Liver (tissue), 9 donors: ENCODE measurements around the gene FAM83C. TPM values are rescaled to one million over a fixed set of nuclear protein-coding genes. Genes with fewer than 3 reads are reported as not detected.

ENCODE experiments used
- DNase-seq: peaks from one replicate; pipeline ENCODE4 v3.0.0-alpha.2; 2017; ENCODE audit warnings: low spot score
- H3K27ac ChIP-seq, 2 donors: one replicate each; pipeline ENCODE4 v1.7.0; 2013; ENCODE audit warnings: inconsistent platforms in 2 of 2, low read length in 2 of 2, control low read depth in 1 of 2, low read depth in 1 of 2, mild to moderate bottlenecking in 1 of 2
- H3K27me3 ChIP-seq, 4 donors: one replicate each; pipeline versions ENCODE4 v1.6.1 to v1.7.0; 2013; ENCODE audit warnings: low read length in 3 of 4, inconsistent platforms in 1 of 4, mild to moderate bottlenecking in 1 of 4, moderate library complexity in 1 of 4; ENCODE audit not compliant: control insufficient read depth in 4 of 4, insufficient read depth in 4 of 4
- H3K36me3 ChIP-seq, 4 donors: one replicate each; pipeline versions ENCODE4 v1.6.1 to v1.7.0; 2013; ENCODE audit warnings: low read length in 3 of 4, mild to moderate bottlenecking in 3 of 4, low read depth in 1 of 4, moderate library complexity in 1 of 4; ENCODE audit not compliant: control insufficient read depth in 4 of 4, insufficient read depth in 3 of 4
- H3K4me1 ChIP-seq, 4 donors: one replicate each; pipeline versions ENCODE4 v1.6.1 to v1.7.0; 2013; ENCODE audit warnings: low read length in 3 of 4, mild to moderate bottlenecking in 3 of 4, moderate library complexity in 1 of 4; ENCODE audit not compliant: control insufficient read depth in 4 of 4, insufficient read depth in 4 of 4
- H3K4me3 ChIP-seq, 3 donors: one replicate each; pipeline versions ENCODE4 v1.6.1 to v1.7.0; 2013; ENCODE audit warnings: low read length in 3 of 3, control low read depth in 1 of 3, low read depth in 1 of 3, mild to moderate bottlenecking in 1 of 3
- H3K9ac ChIP-seq, 2 donors: one replicate each; pipeline ENCODE4 v1.7.0; 2013; ENCODE audit warnings: low read length in 2 of 2, mild to moderate bottlenecking in 2 of 2, moderate library complexity in 2 of 2, control low read depth in 1 of 2, low read depth in 1 of 2
- H3K9me3 ChIP-seq, 4 donors: one replicate each; pipeline versions ENCODE4 v1.6.1 to v1.7.0; 2013; ENCODE audit warnings: low read length in 3 of 4; ENCODE audit not compliant: control insufficient read depth in 4 of 4
- ATF3 ChIP-seq: IDR thresholded peaks from 2 replicates; pipeline ENCODE4 v1.6.1; 2016; ENCODE audit warnings: antibody characterized with exemption
- EGR1 ChIP-seq, 2 donors: IDR thresholded peaks; 2 replicates each; pipeline ENCODE4 v1.6.1; 2016 to 2018; ENCODE audit warnings: antibody characterized with exemption in 2 of 2, low read depth in 2 of 2
- FOXA1 ChIP-seq: IDR thresholded peaks from 2 replicates; pipeline ENCODE4 v1.6.1; 2016; ENCODE audit warnings: antibody characterized with exemption
- FOXA2 ChIP-seq: IDR thresholded peaks from 2 replicates; pipeline ENCODE4 v1.6.1; 2016; ENCODE audit warnings: antibody characterized with exemption
- HNF4G ChIP-seq: IDR thresholded peaks from 2 replicates; pipeline ENCODE4 v1.6.1; 2016; ENCODE audit warnings: antibody characterized with exemption
- JUND ChIP-seq, 2 donors: IDR thresholded peaks; 2 replicates each; pipeline ENCODE4 v1.6.1; 2016; ENCODE audit warnings: antibody characterized with exemption in 2 of 2
- NR2F2 ChIP-seq: IDR thresholded peaks from 2 replicates; pipeline ENCODE4 v1.6.1; 2016; ENCODE audit warnings: antibody characterized with exemption
- RAD21 ChIP-seq, 2 donors: IDR thresholded peaks; 2 replicates each; pipeline ENCODE4 v1.6.1; 2016; ENCODE audit warnings: antibody characterized with exemption in 2 of 2, mild to moderate bottlenecking in 2 of 2
- REST ChIP-seq: IDR thresholded peaks from 2 replicates; pipeline ENCODE4 v1.6.1; 2016; ENCODE audit warnings: antibody characterized with exemption, mild to moderate bottlenecking
- RXRA ChIP-seq, 2 donors: IDR thresholded peaks; 2 replicates each; pipeline ENCODE4 v1.6.1; 2017 to 2018; ENCODE audit warnings: antibody characterized with exemption in 2 of 2, mild to moderate bottlenecking in 1 of 2
- SP1 ChIP-seq: IDR thresholded peaks from 2 replicates; pipeline ENCODE4 v1.6.1; 2018; ENCODE audit warnings: antibody characterized with exemption, mild to moderate bottlenecking
- YY1 ChIP-seq: IDR thresholded peaks from 2 replicates; pipeline ENCODE4 v1.6.1; 2016; ENCODE audit warnings: antibody characterized with exemption, mild to moderate bottlenecking
- WGBS: extraction: QIAGEN DNeasy Blood & Tissue Kit; methylation state at CpG from one replicate; pipeline ENCODE4 v1.1.7; 2013; 5-methylcytosine and 5-hydroxymethylcytosine counted together
- polyA plus RNA-seq, 2 donors: library from polyadenylated mRNA; stranded (reverse) in 1 of 2; unstranded in 1 of 2; fragments of 200-250 nt in 1 of 2; fragments of >200 nt in 1 of 2; fragmentation: Nextera tagmentation in 1 of 2; extraction: Ambion mirVana in 1 of 2; gene quantifications; one replicate each; pipeline versions ENCODE4 v1.2.1 to v1.2.3, GENCODE V29; 2013 to 2015
- total RNA-seq, 2 donors: library from RNA; depleted of rRNA; stranded (reverse); fragments of >200 nt; gene quantifications; one replicate each; pipeline ENCODE4 v1.2.3, GENCODE V29; 2014
- TF ChIP-seq, protein P1 (sequence below): IDR thresholded peaks from 2 replicates; pipeline ENCODE4 v1.6.1; 2016; ENCODE audit warnings: antibody characterized with exemption
- TF ChIP-seq, protein P2 (sequence below): fragments of 150-350 bp; IDR thresholded peaks from 2 replicates; pipeline ENCODE4 v1.5.1; 2017; ENCODE audit warnings: improper control_type of control experiment, low read depth, low read length; ENCODE audit not compliant: missing input control
- TF ChIP-seq, protein P3 (sequence below): IDR thresholded peaks from 2 replicates; pipeline ENCODE4 v1.6.1; 2016; ENCODE audit warnings: antibody characterized with exemption
- donor health status: healthy.
- donor health status: healthy.
- donor health status: healthy.
- donor health status: healthy.
- donor health status: healthy.

FAM83C gene
- total and polyA plus RNA-seq, 4 donors = 0.05 TPM; not detected in 3

DNA sequence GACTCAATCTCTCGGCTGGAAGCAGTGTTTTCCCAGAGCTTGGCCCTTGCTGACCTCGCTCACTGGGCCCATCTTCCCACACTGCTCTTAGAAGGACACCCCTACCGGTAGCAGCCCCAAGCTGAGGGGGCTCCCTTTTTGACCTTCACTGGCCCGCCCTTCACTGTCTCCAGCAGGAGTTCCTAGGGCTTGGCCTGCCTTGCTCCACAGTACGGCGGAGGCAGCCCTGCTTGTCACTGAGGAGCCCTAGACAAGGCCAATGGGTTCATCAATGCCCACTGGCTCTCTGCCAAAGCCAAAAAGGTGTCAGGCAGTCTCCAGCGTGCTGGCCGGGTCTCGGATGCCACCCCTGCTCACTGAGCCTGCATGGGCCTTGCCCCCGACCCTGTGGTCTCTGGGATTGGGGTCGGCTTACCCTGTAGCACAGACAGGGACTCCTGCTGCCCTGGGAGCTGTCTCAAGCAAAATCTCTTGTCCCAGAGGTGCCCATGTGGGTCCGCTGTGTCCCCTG, 16.4 kb downstream of the FAM83C start (continued):
- TF ChIP-seq, protein P1, sequence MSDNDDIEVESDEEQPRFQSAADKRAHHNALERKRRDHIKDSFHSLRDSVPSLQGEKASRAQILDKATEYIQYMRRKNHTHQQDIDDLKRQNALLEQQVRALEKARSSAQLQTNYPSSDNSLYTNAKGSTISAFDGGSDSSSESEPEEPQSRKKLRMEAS = no peak
- TF ChIP-seq RAD21 (IDR thresholded peaks at IDR 0.05) (no peak), JUND (IDR thresholded peaks at IDR 0.05) (no peak)
- TF ChIP-seq, protein P2, sequence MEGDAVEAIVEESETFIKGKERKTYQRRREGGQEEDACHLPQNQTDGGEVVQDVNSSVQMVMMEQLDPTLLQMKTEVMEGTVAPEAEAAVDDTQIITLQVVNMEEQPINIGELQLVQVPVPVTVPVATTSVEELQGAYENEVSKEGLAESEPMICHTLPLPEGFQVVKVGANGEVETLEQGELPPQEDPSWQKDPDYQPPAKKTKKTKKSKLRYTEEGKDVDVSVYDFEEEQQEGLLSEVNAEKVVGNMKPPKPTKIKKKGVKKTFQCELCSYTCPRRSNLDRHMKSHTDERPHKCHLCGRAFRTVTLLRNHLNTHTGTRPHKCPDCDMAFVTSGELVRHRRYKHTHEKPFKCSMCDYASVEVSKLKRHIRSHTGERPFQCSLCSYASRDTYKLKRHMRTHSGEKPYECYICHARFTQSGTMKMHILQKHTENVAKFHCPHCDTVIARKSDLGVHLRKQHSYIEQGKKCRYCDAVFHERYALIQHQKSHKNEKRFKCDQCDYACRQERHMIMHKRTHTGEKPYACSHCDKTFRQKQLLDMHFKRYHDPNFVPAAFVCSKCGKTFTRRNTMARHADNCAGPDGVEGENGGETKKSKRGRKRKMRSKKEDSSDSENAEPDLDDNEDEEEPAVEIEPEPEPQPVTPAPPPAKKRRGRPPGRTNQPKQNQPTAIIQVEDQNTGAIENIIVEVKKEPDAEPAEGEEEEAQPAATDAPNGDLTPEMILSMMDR = no peak

DNA sequence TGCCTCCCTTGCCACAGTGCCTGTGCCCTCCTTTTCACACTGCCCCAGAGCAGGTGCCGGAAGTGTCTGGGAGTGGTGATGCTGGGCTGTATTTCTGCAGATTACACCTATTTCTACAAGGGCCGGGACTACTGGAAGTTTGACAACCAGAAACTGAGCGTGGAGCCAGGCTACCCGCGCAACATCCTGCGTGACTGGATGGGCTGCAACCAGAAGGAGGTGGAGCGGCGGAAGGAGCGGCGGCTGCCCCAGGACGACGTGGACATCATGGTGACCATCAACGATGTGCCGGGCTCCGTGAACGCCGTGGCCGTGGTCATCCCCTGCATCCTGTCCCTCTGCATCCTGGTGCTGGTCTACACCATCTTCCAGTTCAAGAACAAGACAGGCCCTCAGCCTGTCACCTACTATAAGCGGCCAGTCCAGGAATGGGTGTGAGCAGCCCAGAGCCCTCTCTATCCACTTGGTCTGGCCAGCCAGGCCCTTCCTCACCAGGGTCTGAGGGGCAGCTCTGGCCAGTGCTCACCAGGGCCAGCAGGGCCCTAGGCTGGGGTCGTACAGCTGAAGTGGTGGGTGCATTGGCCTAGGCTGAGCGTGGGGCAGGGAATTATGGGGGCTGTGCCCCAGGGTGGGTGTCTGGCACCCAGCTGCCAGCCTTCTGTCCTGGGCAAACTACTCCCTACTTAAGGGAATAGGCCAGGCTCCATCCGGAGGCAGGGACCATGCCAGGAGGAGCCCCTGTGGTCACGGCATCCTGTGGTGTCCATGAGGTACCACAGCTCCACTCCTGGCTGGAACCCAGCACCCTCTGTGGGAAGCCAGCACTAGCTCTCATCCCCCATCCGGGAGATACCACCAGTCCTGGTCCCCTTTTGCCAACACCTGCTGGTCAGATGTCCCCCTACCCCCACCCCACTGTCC, 17.8 kb downstream of the FAM83C start:
- no peak overlapping the region for H3K27ac ChIP-seq
- TF ChIP-seq ATF3 (no peak), EGR1 (IDR thresholded peaks at IDR 0.05; ENCODE audit: low read depth in 2 of 2) (no peak), RAD21 (IDR thresholded peaks at IDR 0.05) (no peak), RXRA (IDR thresholded peaks at IDR 0.05) (no peak), FOXA1 (no peak)
- no peak overlapping the region for H3K4me3 ChIP-seq
- H3K36me3 ChIP-seq = peaks cover 8 to 24% (median 12%) of the 10 kb centered on the region in 4 donors
- H3K4me1 ChIP-seq = peaks cover 0 to 15% (median 8%) of the 10 kb centered on the region in 4 donors
- H3K9ac ChIP-seq = no peak overlapping the region
- no peaks in the 10 kb centered on the region for H3K9me3 ChIP-seq
- WGBS = 94% methylated on average over 24 of the region's 24 CpGs
- no peak for DNase-seq
- H3K27me3 ChIP-seq = no peaks in the 10 kb centered on the region

GRCh38 chr20:35273449-35274171, 18.6 kb downstream of the FAM83C start:
- DNase-seq = no peak
- peaks cover 0 to 22% (median 10%) of the 10 kb centered on the region in 4 donors for H3K4me1 ChIP-seq
- H3K27ac ChIP-seq = no peak overlapping the region
- no peak for TF ChIP-seq NR2F2
- TF ChIP-seq, protein P2 = no peak
- TF ChIP-seq, protein P3, sequence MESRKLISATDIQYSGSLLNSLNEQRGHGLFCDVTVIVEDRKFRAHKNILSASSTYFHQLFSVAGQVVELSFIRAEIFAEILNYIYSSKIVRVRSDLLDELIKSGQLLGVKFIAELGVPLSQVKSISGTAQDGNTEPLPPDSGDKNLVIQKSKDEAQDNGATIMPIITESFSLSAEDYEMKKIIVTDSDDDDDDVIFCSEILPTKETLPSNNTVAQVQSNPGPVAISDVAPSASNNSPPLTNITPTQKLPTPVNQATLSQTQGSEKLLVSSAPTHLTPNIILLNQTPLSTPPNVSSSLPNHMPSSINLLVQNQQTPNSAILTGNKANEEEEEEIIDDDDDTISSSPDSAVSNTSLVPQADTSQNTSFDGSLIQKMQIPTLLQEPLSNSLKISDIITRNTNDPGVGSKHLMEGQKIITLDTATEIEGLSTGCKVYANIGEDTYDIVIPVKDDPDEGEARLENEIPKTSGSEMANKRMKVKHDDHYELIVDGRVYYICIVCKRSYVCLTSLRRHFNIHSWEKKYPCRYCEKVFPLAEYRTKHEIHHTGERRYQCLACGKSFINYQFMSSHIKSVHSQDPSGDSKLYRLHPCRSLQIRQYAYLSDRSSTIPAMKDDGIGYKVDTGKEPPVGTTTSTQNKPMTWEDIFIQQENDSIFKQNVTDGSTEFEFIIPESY = no peak
- TF ChIP-seq FOXA1 = no peak
- TF ChIP-seq SP1 = no peak
- TF ChIP-seq REST = no peak
- TF ChIP-seq, protein P1 = no peak
- no peak for TF ChIP-seq HNF4G
- no peak for TF ChIP-seq FOXA2
- TF ChIP-seq YY1 = no peak
- TF ChIP-seq JUND (IDR thresholded peaks at IDR 0.05) = no peak
- H3K4me3 ChIP-seq = no peak overlapping the region
- H3K36me3 ChIP-seq = peaks cover 1 to 16% (median 4%) of the 10 kb centered on the region in 4 donors
- no peak overlapping the region for H3K9ac ChIP-seq
- H3K9me3 ChIP-seq = no peaks in the 10 kb centered on the region
- 75% methylated on average over 13 of the region's 13 CpGs for WGBS
- H3K27me3 ChIP-seq = no peaks in the 10 kb centered on the region
